Neural progenitor cell (in vitro differentiated cells): ENCODE measurements around the gene STK10. TPM values are rescaled to one million over a fixed set of nuclear protein-coding genes. Genes with fewer than 3 reads are reported as not detected.

Source experiments
- DNase-seq: peaks from one replicate; pipeline ENCODE4 v3.0.0-alpha.2; 2016; ENCODE audit warnings: low spot score
- H2AFZ ChIP-seq: fragments of 200-600 bp; sonication (generic); replicated peaks from 2 replicates; pipeline ENCODE4 v1.6.1; 2016; ENCODE audit warnings: antibody characterized with exemption
- H3F3A ChIP-seq: fragments of 200-600 bp; sonication (generic); 2 replicates; pipeline ENCODE4 v1.6.1; 2016; ENCODE audit warnings: antibody characterized with exemption, low read depth
- H3K27ac ChIP-seq: fragments of 200-600 bp; sonication (generic); 2 replicates; pipeline ENCODE4 v1.5.1; 2016; ENCODE audit warnings: mild to moderate bottlenecking
- H3K27me3 ChIP-seq: fragments of 200-600 bp; sonication (generic); 2 replicates; pipeline ENCODE4 v1.6.1; 2016; ENCODE audit warnings: mild to moderate bottlenecking, moderate library complexity
- H3K36me3 ChIP-seq: fragments of 200-600 bp; sonication (generic); 2 replicates; pipeline ENCODE4 v1.5.1; 2016
- H3K4me1 ChIP-seq: fragments of 200-600 bp; sonication (generic); 2 replicates; pipeline ENCODE4 v1.6.1; 2016; ENCODE audit warnings: mixed run types
- H3K4me2 ChIP-seq: fragments of 200-600 bp; sonication (generic); 2 replicates; pipeline ENCODE4 v1.6.1; 2016
- H3K4me3 ChIP-seq: fragments of 200-600 bp; sonication (generic); 2 replicates; pipeline ENCODE4 v1.5.1; 2016
- H3K79me2 ChIP-seq: fragments of 200-600 bp; sonication (generic); 2 replicates; pipeline ENCODE4 v1.6.1; 2016; ENCODE audit warnings: low read depth
- H3K9ac ChIP-seq: fragments of 200-600 bp; sonication (generic); 2 replicates; pipeline ENCODE4 v1.6.1; 2016
- H3K9me3 ChIP-seq: fragments of 200-600 bp; sonication (generic); 2 replicates; pipeline ENCODE4 v1.5.1; 2016; ENCODE audit warnings: low read depth
- H4K20me1 ChIP-seq: fragments of 200-600 bp; sonication (generic); 2 replicates; pipeline ENCODE4 v1.6.1; 2016; ENCODE audit warnings: low read depth
- H3K27ac Mint-ChIP-seq: 3 replicates; pipeline ENCODE4 v1.8.0; 2021; ENCODE audit warnings: mixed read lengths
- H3K27me3 Mint-ChIP-seq: 2 replicates; pipeline ENCODE4 v1.8.0; 2022; ENCODE audit warnings: low read depth, mild to moderate bottlenecking, inconsistent platforms, moderate library complexity, mixed read lengths; ENCODE audit not compliant: insufficient read depth
- H3K36me3 Mint-ChIP-seq: 3 replicates; pipeline ENCODE4 v1.8.0; 2021; ENCODE audit warnings: mixed read lengths
- H3K4me1 Mint-ChIP-seq: 3 replicates; pipeline ENCODE4 v1.8.0; 2021; ENCODE audit warnings: mixed read lengths
- H3K4me3 Mint-ChIP-seq: 3 replicates; pipeline ENCODE4 v1.8.0; 2021; ENCODE audit warnings: mild to moderate bottlenecking, moderate library complexity, mixed read lengths
- H3K9me3 Mint-ChIP-seq: 3 replicates; pipeline ENCODE4 v1.8.0; 2020; ENCODE audit warnings: mixed read lengths
- EZH2 ChIP-seq: fragments of 200-600 bp; sonication (generic); IDR thresholded peaks from 2 replicates; pipeline ENCODE4 v1.6.1; 2017; ENCODE audit warnings: antibody characterized with exemption, mild to moderate bottlenecking, moderate library complexity
- EZH2phosphoT487 ChIP-seq: fragments of 200-600 bp; sonication (generic); IDR thresholded peaks from 2 replicates; pipeline ENCODE4 v1.6.1; 2017; ENCODE audit warnings: antibody characterized with exemption
- total RNA-seq: library from RNA; depleted of rRNA; stranded (reverse); fragments of >200 nt; gene quantifications from 2 replicates; pipeline ENCODE4 v1.2.3, GENCODE V29; 2015; ENCODE audit warnings: low replicate concordance
- TF ChIP-seq, protein P1 (sequence below): fragments of 200-600 bp; sonication (generic); IDR thresholded peaks from 2 replicates; pipeline ENCODE4 v1.5.1; 2017; ENCODE audit warnings: antibody characterized with exemption, mild to moderate bottlenecking

The STK10 gene
- total RNA-seq, 1 donor from 2014 or later = 4.4 TPM

DNA sequence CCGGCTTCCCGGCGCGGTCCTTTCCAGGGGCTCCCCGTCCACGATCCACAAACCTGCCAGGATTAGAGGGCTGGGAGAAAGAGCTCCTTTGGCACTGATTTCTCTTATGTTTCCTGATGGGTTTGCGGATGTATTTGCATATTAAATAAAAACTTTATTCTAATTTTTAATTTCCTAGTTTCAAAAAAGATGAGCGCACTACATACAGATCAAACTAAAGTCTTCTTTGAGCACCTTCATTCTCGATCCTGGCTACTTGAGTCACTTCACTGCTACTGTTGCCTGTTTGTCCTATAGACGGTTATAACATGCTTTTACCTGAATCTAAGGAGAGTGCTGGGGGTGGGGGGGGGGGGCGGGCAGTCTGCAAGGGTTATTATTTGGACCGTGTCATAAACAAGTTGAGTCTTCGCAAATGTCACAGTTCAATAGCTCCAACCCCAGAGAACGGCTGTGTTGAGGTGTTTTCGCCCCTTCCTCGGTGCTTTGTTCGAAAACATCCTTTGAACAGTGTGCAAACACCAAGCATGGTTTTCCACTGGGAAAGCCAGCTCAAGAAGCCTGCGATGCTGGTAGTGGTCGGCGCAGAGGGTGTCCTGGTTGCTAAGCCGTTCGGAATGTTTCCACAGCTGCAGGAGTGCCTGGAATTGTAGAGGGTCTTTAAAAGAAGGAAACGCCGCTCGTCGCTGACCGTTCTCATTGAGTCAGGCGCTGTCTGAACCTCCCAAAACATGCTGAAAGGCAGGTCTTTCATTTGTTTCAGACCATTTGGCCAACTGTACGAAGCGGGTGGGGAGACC is 1.1 kb upstream of the STK10 start:
- Mint-ChIP-seq H3K36me3 (no peaks in the 10 kb centered on the region), H3K27ac (peak overlapping the region; percentile 91), H3K4me3 (peak overlapping the region; percentile 84), H3K9me3 (no peaks in the 10 kb centered on the region), H3K27me3 (peaks cover 4% of the 10 kb centered on the region), H3K4me1 (peaks cover 24% of the 10 kb centered on the region)
- no peak for TF ChIP-seq EZH2
- TF ChIP-seq EZH2phosphoT487 = no peak
- TF ChIP-seq, protein P1, sequence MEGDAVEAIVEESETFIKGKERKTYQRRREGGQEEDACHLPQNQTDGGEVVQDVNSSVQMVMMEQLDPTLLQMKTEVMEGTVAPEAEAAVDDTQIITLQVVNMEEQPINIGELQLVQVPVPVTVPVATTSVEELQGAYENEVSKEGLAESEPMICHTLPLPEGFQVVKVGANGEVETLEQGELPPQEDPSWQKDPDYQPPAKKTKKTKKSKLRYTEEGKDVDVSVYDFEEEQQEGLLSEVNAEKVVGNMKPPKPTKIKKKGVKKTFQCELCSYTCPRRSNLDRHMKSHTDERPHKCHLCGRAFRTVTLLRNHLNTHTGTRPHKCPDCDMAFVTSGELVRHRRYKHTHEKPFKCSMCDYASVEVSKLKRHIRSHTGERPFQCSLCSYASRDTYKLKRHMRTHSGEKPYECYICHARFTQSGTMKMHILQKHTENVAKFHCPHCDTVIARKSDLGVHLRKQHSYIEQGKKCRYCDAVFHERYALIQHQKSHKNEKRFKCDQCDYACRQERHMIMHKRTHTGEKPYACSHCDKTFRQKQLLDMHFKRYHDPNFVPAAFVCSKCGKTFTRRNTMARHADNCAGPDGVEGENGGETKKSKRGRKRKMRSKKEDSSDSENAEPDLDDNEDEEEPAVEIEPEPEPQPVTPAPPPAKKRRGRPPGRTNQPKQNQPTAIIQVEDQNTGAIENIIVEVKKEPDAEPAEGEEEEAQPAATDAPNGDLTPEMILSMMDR = peak; percentile 1
- Histone ChIP-seq H4K20me1 (no peaks in the 10 kb centered on the region), H3F3A (peaks cover 35% of the 10 kb centered on the region), H3K27me3 (peaks cover 13% of the 10 kb centered on the region), H3K9me3 (no peaks in the 10 kb centered on the region), H3K36me3 (no peaks in the 10 kb centered on the region), H3K4me2 (peak overlapping the region; percentile 93), H3K4me3 (peak overlapping the region; percentile 71), H3K79me2 (no peaks in the 10 kb centered on the region), H3K9ac (no peak overlapping the region), H3K4me1 (peaks cover 14% of the 10 kb centered on the region), H3K27ac (peak overlapping the region; percentile 95), H2AFZ (peak overlapping the region; percentile 97)
- peak; percentile 92 for DNase-seq

DNA sequence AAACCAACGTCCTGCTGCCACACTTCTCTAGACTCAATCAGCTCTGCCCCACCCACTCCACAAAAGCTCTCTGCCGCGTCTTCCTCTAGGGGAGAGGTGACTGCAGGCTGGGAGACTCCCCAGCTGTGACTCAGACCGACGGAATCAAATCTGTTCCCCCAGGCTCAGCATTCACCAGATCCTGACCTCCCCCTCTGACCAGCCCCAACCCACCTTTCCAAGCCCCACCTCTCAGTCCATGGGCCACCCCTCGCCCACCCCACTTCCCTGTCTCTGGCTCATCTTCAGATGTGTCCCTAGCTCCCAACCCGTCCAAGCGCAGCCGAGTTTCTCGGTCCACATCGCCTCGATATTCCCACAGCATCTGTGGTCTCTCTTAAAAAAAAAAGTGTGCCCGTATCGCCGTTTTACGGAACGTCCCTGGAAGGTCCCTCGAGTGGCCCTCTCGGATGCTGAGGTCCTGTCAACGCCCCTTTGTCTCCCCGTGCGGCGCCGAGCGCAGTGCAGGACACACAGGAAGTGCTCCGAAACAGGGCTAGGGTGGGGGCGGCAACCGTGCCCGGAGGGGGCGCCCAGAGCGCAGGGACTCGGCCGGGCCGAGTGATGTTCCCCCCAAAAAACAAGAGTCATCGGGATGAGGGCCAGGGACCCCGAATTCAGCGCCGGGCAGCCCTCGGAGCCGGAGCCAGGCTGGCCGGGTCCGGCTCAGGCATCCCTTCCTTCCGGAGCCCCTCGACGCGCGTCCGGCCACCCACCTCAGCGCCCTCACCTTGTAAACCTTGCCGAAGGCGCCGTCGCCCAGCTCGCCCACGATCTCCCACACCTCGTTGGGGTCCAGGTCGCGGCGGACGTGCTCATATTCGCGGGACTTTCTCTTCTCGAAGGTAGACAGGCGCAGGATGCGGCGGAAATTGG is 649 bp downstream of the STK10 start:
- Histone ChIP-seq H4K20me1 (no peaks in the 10 kb centered on the region), H3K36me3 (no peaks in the 10 kb centered on the region), H3K4me3 (peak overlapping the region; percentile 71), H3F3A (peaks cover 35% of the 10 kb centered on the region), H3K27ac (no peak overlapping the region), H3K4me1 (peaks cover 14% of the 10 kb centered on the region), H3K27me3 (peaks cover 13% of the 10 kb centered on the region), H3K9me3 (no peaks in the 10 kb centered on the region), H3K9ac (no peak overlapping the region), H3K79me2 (no peaks in the 10 kb centered on the region), H2AFZ (peak overlapping the region; percentile 67), H3K4me2 (peak overlapping the region; percentile 93)
- peaks cover 2% of the 10 kb centered on the region for H3K27me3 Mint-ChIP-seq
- H3K4me1 Mint-ChIP-seq = peaks cover 24% of the 10 kb centered on the region
- peak overlapping the region; percentile 90 for H3K4me3 Mint-ChIP-seq
- H3K27ac Mint-ChIP-seq = no peak overlapping the region
- H3K9me3 Mint-ChIP-seq = peaks cover 2% of the 10 kb centered on the region
- peaks cover 2% of the 10 kb centered on the region for H3K36me3 Mint-ChIP-seq
- peak; percentile 57 for DNase-seq
- TF ChIP-seq, protein P1 = peak; percentile 3
- no peak for TF ChIP-seq EZH2

GRCh38 chr5:172186114-172186695 is 1.8 kb downstream of the STK10 start:
- peaks cover 2% of the 10 kb centered on the region for H3K36me3 Mint-ChIP-seq
- Histone ChIP-seq H3K27me3 (peaks cover 13% of the 10 kb centered on the region), H3K4me1 (peaks cover 14% of the 10 kb centered on the region), H3K9me3 (no peaks in the 10 kb centered on the region), H3K9ac (no peak overlapping the region), H3F3A (peaks cover 35% of the 10 kb centered on the region), H3K27ac (no peak overlapping the region), H3K36me3 (no peaks in the 10 kb centered on the region), H3K4me3 (no peak overlapping the region), H2AFZ (no peak overlapping the region), H3K79me2 (no peaks in the 10 kb centered on the region), H4K20me1 (no peaks in the 10 kb centered on the region), H3K4me2 (no peak overlapping the region)
- TF ChIP-seq EZH2phosphoT487 (no peak), EZH2 (no peak)
- TF ChIP-seq, protein P1 = no peak
- DNase-seq = no peak
- peak overlapping the region; percentile 90 for H3K4me3 Mint-ChIP-seq
- H3K27me3 Mint-ChIP-seq = peaks cover 2% of the 10 kb centered on the region
- no peak overlapping the region for H3K27ac Mint-ChIP-seq
- H3K4me1 Mint-ChIP-seq = peaks cover 24% of the 10 kb centered on the region
- peaks cover 2% of the 10 kb centered on the region for H3K9me3 Mint-ChIP-seq
